Activated T-cell treated with anti-CD3 and anti-CD28 coated beads, Interleukin-2, amount 50 U/mL, for 24 hours (primary cell): ENCODE measurements around the gene NAALADL2.

Experiments
- DNase-seq: peaks from one replicate; pipeline ENCODE4 v3.0.0-alpha.2; 2020
- H3K27ac Mint-ChIP-seq: 2 replicates; pipeline ENCODE4 v1.8.0; 2020; ENCODE audit warnings: mild to moderate bottlenecking, mixed read lengths
- H3K27me3 Mint-ChIP-seq: 2 replicates; pipeline ENCODE4 v1.8.0; 2020; ENCODE audit warnings: mixed read lengths
- H3K36me3 Mint-ChIP-seq: 2 replicates; pipeline ENCODE4 v1.8.0; 2020; ENCODE audit warnings: low read depth, mixed read lengths
- H3K4me1 Mint-ChIP-seq: 2 replicates; pipeline ENCODE4 v1.8.0; 2020; ENCODE audit warnings: low read depth, mixed read lengths
- H3K4me3 Mint-ChIP-seq: 2 replicates; pipeline ENCODE4 v1.8.0; 2020; ENCODE audit warnings: mild to moderate bottlenecking, moderate library complexity, mixed read lengths
- H3K9me3 Mint-ChIP-seq: 2 replicates; pipeline ENCODE4 v1.8.0; 2020; ENCODE audit warnings: mixed read lengths

NAALADL2 gene

GRCh38 chr3:175668300-175668699, 809.2 kb downstream of the NAALADL2 start:
- H3K27me3 Mint-ChIP-seq, result no peaks in the 10 kb centered on the region
- H3K4me3 Mint-ChIP-seq, result no peak overlapping the region
- H3K9me3 Mint-ChIP-seq, result no peaks in the 10 kb centered on the region
- H3K4me1 Mint-ChIP-seq, result no peaks in the 10 kb centered on the region
- no peaks in the 10 kb centered on the region for H3K36me3 Mint-ChIP-seq
- no peak for DNase-seq
- H3K27ac Mint-ChIP-seq, result no peak overlapping the region

DNA sequence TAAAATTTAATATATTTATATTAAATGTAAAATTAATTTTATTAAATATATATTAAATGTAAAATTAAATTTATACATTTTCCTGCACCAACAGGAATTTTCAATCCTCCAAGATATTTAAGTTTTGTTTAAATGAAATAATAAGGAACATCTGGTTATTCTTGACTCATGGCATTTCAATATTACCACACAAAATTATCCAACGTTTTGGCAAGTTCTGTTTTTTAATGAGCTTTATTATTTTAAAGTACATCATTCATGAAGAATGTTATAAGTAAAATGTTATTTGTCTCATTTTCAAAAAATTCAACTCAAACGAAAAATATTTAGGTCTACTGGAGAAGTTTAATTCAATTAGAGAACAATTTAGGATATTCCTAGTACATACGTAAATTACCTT, 811.4 kb downstream of the NAALADL2 start:
- H3K27ac Mint-ChIP-seq, result no peak overlapping the region
- no peak overlapping the region for H3K4me3 Mint-ChIP-seq
- no peaks in the 10 kb centered on the region for H3K27me3 Mint-ChIP-seq
- no peak for DNase-seq
- no peaks in the 10 kb centered on the region for H3K36me3 Mint-ChIP-seq
- no peaks in the 10 kb centered on the region for H3K4me1 Mint-ChIP-seq
- H3K9me3 Mint-ChIP-seq, result peaks cover 4% of the 10 kb centered on the region

DNA sequence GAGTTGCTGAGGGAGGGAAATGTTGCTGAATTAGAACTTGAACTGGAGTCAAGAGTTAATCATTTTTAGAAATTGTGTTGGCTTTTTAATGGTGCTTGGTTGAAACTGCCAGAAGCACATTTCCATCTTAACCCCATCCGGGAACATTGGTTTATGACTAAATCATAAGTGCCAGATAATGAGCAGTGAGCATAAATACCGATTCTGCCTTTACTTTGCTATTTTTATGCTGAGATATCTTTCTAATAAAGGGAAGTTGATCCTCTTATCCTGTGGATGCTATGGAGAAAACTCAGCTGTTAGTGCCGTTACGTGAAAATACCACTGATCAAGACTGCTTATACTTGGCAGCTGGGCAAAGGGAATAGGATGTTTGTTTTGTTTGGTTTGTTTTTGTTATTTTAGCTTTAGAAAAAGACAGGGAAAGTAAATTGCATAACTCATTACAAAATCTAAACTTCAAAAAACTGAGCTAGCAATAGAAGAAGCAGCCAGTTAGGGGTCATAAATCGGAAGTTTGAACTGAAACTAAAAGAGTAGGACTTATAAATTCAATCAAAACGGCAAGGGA, 813.1 kb downstream of the NAALADL2 start:
- Mint-ChIP-seq H3K27ac (no peak overlapping the region), H3K4me1 (no peaks in the 10 kb centered on the region), H3K27me3 (no peaks in the 10 kb centered on the region), H3K36me3 (no peaks in the 10 kb centered on the region), H3K9me3 (peaks cover 7% of the 10 kb centered on the region), H3K4me3 (no peak overlapping the region)
- no peak for DNase-seq

GRCh38 chr3:175679568-175679967, 820.4 kb downstream of the NAALADL2 start:
- no peaks in the 10 kb centered on the region for H3K36me3 Mint-ChIP-seq
- no peak for DNase-seq
- H3K4me3 Mint-ChIP-seq, result no peak overlapping the region
- H3K4me1 Mint-ChIP-seq, result no peaks in the 10 kb centered on the region
- H3K27me3 Mint-ChIP-seq, result no peaks in the 10 kb centered on the region
- H3K9me3 Mint-ChIP-seq, result peaks cover 17% of the 10 kb centered on the region
- no peak overlapping the region for H3K27ac Mint-ChIP-seq

DNA sequence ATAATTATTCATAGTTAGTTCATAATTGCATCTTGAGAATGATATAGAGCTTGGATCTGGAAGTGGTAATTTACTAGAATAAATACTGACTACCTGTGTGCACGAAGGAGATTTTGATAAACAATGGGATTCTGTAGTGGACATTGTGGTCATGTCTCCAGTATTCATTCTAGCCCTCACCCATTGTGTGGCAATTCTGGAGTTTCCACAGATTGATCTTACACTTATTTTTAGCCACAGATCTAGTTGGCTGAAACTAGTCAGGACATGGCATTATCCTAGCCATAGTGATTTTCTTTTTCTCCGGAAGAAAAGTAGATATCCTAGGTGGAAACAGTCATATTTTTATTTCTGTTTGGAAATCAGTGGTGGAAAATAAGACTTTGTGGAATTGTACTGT, 833.1 kb downstream of the NAALADL2 start:
- no peaks in the 10 kb centered on the region for H3K27me3 Mint-ChIP-seq
- H3K4me3 Mint-ChIP-seq, result no peak overlapping the region
- H3K4me1 Mint-ChIP-seq, result no peaks in the 10 kb centered on the region
- DNase-seq, result no peak
- H3K36me3 Mint-ChIP-seq, result no peaks in the 10 kb centered on the region
- H3K9me3 Mint-ChIP-seq, result peaks cover 8% of the 10 kb centered on the region
- H3K27ac Mint-ChIP-seq, result no peak overlapping the region

- H3K4me3 Mint-ChIP-seq, result no peak overlapping the region
- DNase-seq, result no peak
- H3K27ac Mint-ChIP-seq, result no peak overlapping the region
- no peaks in the 10 kb centered on the region for H3K27me3 Mint-ChIP-seq
- no peaks in the 10 kb centered on the region for H3K36me3 Mint-ChIP-seq
- H3K9me3 Mint-ChIP-seq, result peaks cover 8% of the 10 kb centered on the region
- no peaks in the 10 kb centered on the region for H3K4me1 Mint-ChIP-seq
These were observed 836.1 kb downstream of the NAALADL2 start for GRCh38 chr3:175695251-175695650.

DNA sequence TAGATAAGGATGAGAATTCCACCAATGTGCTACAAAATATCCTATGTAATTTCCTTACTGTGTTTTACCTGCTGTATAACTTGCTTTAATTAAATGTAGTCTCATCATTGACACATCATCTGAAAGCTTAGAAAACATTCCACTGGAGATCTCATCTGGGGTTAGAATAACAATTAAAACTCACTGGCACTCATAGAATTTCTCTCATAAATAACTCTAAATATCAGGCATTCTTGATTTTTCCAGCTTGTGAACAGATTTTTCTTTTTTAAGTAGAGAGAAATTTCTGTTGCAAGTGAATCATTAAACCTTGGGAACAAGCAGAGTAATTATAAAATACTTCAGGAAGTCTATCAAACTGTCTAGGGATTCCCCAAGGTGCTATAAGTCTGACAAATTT, 843.8 kb downstream of the NAALADL2 start:
- DNase-seq, result no peak
- no peaks in the 10 kb centered on the region for H3K4me1 Mint-ChIP-seq
- H3K27me3 Mint-ChIP-seq, result no peaks in the 10 kb centered on the region
- H3K4me3 Mint-ChIP-seq, result no peak overlapping the region
- H3K36me3 Mint-ChIP-seq, result no peaks in the 10 kb centered on the region
- H3K9me3 Mint-ChIP-seq, result peaks cover 7% of the 10 kb centered on the region
- no peak overlapping the region for H3K27ac Mint-ChIP-seq

DNA sequence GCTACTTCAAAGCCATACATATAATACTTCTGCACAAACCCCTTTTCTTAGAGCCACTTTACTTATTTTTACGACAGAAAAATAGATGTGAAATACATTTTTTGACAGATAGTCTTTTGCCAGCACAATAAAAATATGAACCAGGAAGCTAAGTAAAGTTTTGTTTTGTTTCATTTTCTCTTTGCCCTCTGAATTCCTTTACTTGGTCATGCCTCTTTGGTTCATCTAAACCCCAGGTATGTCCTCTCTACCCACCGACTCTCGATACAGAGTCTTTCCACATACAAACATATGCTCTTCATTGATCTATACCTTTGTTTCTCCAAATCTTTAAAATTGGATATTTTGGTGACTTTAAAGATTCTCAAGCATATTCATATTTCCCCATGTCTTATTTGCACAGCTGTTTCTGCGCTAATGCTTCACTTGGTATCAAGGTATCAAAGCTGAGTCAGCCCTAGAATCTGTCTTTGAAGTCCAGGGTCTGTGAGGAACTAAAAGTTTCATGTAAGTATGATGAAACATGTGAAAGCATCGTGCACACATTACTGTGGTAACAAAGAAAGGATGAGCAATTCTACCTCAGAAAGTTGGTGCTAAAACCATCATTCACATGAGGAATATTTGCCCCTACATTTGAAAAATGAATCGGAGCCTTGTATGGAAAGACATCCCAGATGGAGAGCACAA, 845.4 kb downstream of the NAALADL2 start:
- no peak overlapping the region for H3K27ac Mint-ChIP-seq
- no peak overlapping the region for H3K4me3 Mint-ChIP-seq
- DNase-seq, result no peak
- H3K36me3 Mint-ChIP-seq, result no peaks in the 10 kb centered on the region
- H3K4me1 Mint-ChIP-seq, result no peaks in the 10 kb centered on the region
- H3K9me3 Mint-ChIP-seq, result peaks cover 7% of the 10 kb centered on the region
- no peaks in the 10 kb centered on the region for H3K27me3 Mint-ChIP-seq

DNA sequence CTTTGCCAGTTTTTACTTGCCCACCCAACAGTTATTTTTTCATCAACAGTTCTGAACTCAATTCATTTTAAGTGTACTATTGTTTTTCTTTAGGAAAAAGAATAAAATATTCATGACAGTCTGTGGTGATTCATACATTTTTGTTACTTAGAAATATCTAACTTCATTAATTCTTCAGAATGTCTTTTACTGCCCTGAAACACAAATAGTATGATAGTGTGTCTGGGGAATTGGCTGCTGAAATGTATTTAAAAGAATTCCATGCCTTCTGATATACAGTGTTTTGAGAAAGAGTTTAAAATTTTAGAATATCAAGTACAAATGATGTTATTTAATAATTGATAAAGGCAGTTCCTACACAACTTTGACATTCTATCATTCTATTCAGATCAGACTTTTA, 854.1 kb downstream of the NAALADL2 start:
- Mint-ChIP-seq H3K4me3 (no peak overlapping the region), H3K9me3 (no peaks in the 10 kb centered on the region), H3K27ac (no peak overlapping the region), H3K36me3 (no peaks in the 10 kb centered on the region), H3K27me3 (no peaks in the 10 kb centered on the region), H3K4me1 (no peaks in the 10 kb centered on the region)
- no peak for DNase-seq

- H3K4me3 Mint-ChIP-seq, result no peak overlapping the region
- DNase-seq, result no peak
- no peaks in the 10 kb centered on the region for H3K9me3 Mint-ChIP-seq
- no peak overlapping the region for H3K27ac Mint-ChIP-seq
- H3K27me3 Mint-ChIP-seq, result no peaks in the 10 kb centered on the region
- no peaks in the 10 kb centered on the region for H3K4me1 Mint-ChIP-seq
- no peaks in the 10 kb centered on the region for H3K36me3 Mint-ChIP-seq
These were observed 857.3 kb downstream of the NAALADL2 start for GRCh38 chr3:175716446-175716845.

- Mint-ChIP-seq H3K27ac (no peak overlapping the region), H3K9me3 (peaks cover 7% of the 10 kb centered on the region), H3K27me3 (no peaks in the 10 kb centered on the region), H3K36me3 (no peaks in the 10 kb centered on the region), H3K4me3 (no peak overlapping the region), H3K4me1 (no peaks in the 10 kb centered on the region)
- no peak for DNase-seq
These were observed 867.1 kb downstream of the NAALADL2 start for GRCh38 chr3:175726228-175726627.

DNA sequence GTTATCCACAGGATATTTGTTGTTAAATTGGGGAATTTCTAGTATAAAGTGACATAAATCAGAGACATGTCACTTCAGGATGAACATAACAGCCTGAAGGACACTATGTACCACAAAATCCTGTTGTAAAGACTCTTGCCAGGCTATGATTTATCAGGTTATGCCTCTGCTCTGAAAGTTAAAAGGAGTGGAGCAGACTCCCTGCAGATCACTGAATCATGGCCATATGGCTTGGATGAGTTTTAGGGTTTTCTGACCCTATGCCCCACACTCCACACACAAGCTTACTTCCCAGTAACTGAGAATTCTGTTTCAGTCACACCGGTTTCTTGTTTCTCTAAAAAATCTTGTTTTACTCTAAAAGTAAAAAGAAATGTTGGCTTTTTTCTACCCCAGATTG, 869.4 kb downstream of the NAALADL2 start:
- Mint-ChIP-seq H3K4me3 (no peak overlapping the region), H3K4me1 (no peaks in the 10 kb centered on the region), H3K9me3 (peaks cover 12% of the 10 kb centered on the region), H3K36me3 (no peaks in the 10 kb centered on the region), H3K27ac (no peak overlapping the region), H3K27me3 (no peaks in the 10 kb centered on the region)
- DNase-seq, result no peak

GRCh38 chr3:175729466-175729865, 870.3 kb downstream of the NAALADL2 start:
- Mint-ChIP-seq H3K4me1 (no peaks in the 10 kb centered on the region), H3K9me3 (peaks cover 12% of the 10 kb centered on the region), H3K36me3 (no peaks in the 10 kb centered on the region), H3K27me3 (no peaks in the 10 kb centered on the region), H3K4me3 (no peak overlapping the region), H3K27ac (no peak overlapping the region)
- no peak for DNase-seq

GRCh38 chr3:175731543-175731942, 872.4 kb downstream of the NAALADL2 start:
- no peaks in the 10 kb centered on the region for H3K4me1 Mint-ChIP-seq
- H3K4me3 Mint-ChIP-seq, result no peak overlapping the region
- no peak for DNase-seq
- peaks cover 13% of the 10 kb centered on the region for H3K9me3 Mint-ChIP-seq
- no peak overlapping the region for H3K27ac Mint-ChIP-seq
- no peaks in the 10 kb centered on the region for H3K27me3 Mint-ChIP-seq
- no peaks in the 10 kb centered on the region for H3K36me3 Mint-ChIP-seq

GRCh38 chr3:175732017-175732416, 872.9 kb downstream of the NAALADL2 start:
- no peak overlapping the region for H3K27ac Mint-ChIP-seq
- H3K4me3 Mint-ChIP-seq, result no peak overlapping the region
- H3K4me1 Mint-ChIP-seq, result no peaks in the 10 kb centered on the region
- DNase-seq, result no peak
- H3K9me3 Mint-ChIP-seq, result peaks cover 10% of the 10 kb centered on the region
- H3K36me3 Mint-ChIP-seq, result no peaks in the 10 kb centered on the region
- H3K27me3 Mint-ChIP-seq, result no peaks in the 10 kb centered on the region

GRCh38 chr3:175735866-175736265, 876.7 kb downstream of the NAALADL2 start:
- Mint-ChIP-seq H3K36me3 (no peaks in the 10 kb centered on the region), H3K4me1 (no peaks in the 10 kb centered on the region), H3K27me3 (no peaks in the 10 kb centered on the region), H3K9me3 (peaks cover 14% of the 10 kb centered on the region), H3K4me3 (no peak overlapping the region), H3K27ac (no peak overlapping the region)
- DNase-seq, result no peak
